Measurements from ENCODE around the gene RELN. TPM values are rescaled to one million over a fixed set of nuclear protein-coding genes. Genes with fewer than 3 reads are reported as not detected.

RELN gene
- polyA plus RNA-seq, 1 donor (not counting 4 experiments of a cell fraction or from before 2014, with no cell fraction given) = not detected

DNA sequence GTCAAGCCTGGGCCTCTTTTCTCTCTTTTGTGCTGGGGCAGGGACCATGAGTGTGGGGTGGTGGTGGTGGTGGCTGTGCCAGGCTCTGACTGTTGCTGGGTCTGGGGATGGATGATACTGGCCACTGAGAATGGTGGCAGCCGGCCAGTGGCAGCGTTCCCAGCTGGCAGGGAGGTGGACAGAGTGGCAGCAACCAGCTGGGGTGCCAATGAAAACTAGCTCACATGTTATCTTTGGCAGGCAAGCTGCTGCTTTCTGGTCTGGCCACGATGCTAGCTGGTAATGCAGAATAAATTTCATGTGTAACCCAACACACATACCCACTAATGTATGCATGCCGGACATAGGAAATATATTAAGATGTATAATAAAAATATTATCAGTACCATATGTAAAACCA is 448.4 kb downstream of the RELN start:
- no peaks in the 10 kb centered on the region for H3K9me3 ChIP-seq (ENCODE audit: control insufficient read depth, low read depth, low read length)
- no peaks in the 10 kb centered on the region for H3K27me3 ChIP-seq (ENCODE audit: control insufficient read depth, extremely low read depth, insufficient read depth, low read length)
- DNase-seq (ENCODE audit: low read depth, low spot score) (no peak), FAIRE-seq (no peak)
- H3K4me2 ChIP-seq (ENCODE audit: control insufficient read depth, extremely low read depth, insufficient read depth, low read depth, low read length) = no peak overlapping the region
- H3K36me3 ChIP-seq (ENCODE audit: control insufficient read depth in 2 of 2, extremely low read depth in 1 of 2, insufficient read depth in 2 of 2, low read length in 2 of 2) = no peaks in the 10 kb centered on the region
- H3K9ac ChIP-seq (ENCODE audit: control insufficient read depth, extremely low read depth, insufficient read depth, low read length) = no peak overlapping the region
- dilution Hi-C loops (cut with MboI; ENCODE audit: extremely low pct_ligation_motif_present, low sequenced_read_pairs) = no loop called here
- no peak overlapping the region for H2AFZ ChIP-seq (ENCODE audit: control insufficient read depth, low read length)
- TF ChIP-seq CTCF (optimal IDR thresholded peaks at IDR 0.05 in 1 of 3, IDR thresholded peaks at IDR 0.05 in 1 of 3, conservative IDR thresholded peaks at IDR 0.05 in 1 of 3; ENCODE audit: extremely low read depth in 1 of 3, insufficient read depth in 2 of 3, low read length in 3 of 3) (no peak), EZH2 (IDR thresholded peaks at IDR 0.05; ENCODE audit: low read length) (no peak)
- no peaks in the 10 kb centered on the region for H4K20me1 ChIP-seq (ENCODE audit: control insufficient read depth, extremely low read depth, insufficient read depth, low read length)
- H3K4me3 ChIP-seq (ENCODE audit: control insufficient read depth in 2 of 3, extremely low read depth in 1 of 3, insufficient read depth in 2 of 3, low read depth in 1 of 3, low read length in 3 of 3) = no peak overlapping the region
- H3K9me1 ChIP-seq (ENCODE audit: control insufficient read depth, extremely low read depth, insufficient read depth, low read length) = no peaks in the 10 kb centered on the region
- H3K27ac ChIP-seq (ENCODE audit: control insufficient read depth, insufficient read depth, low read length) = no peak overlapping the region
- H3K79me2 ChIP-seq (ENCODE audit: control insufficient read depth, insufficient read depth, low read length) = no peaks in the 10 kb centered on the region
- no peaks in the 10 kb centered on the region for H3K4me1 ChIP-seq (ENCODE audit: control insufficient read depth, extremely low read depth, insufficient read depth, low read length)

- dilution Hi-C loops (cut with MboI; ENCODE audit: extremely low pct_ligation_motif_present, low sequenced_read_pairs) = no loop called here
- Histone ChIP-seq H4K20me1 (ENCODE audit: control insufficient read depth, extremely low read depth, insufficient read depth, low read length) (no peaks in the 10 kb centered on the region), H3K4me1 (ENCODE audit: control insufficient read depth, extremely low read depth, insufficient read depth, low read length) (no peaks in the 10 kb centered on the region), H3K9me3 (ENCODE audit: control insufficient read depth, low read depth, low read length) (no peaks in the 10 kb centered on the region), H3K4me3 (ENCODE audit: control insufficient read depth in 2 of 3, extremely low read depth in 1 of 3, insufficient read depth in 2 of 3, low read depth in 1 of 3, low read length in 3 of 3) (no peak overlapping the region), H3K4me2 (ENCODE audit: control insufficient read depth, extremely low read depth, insufficient read depth, low read depth, low read length) (no peak overlapping the region), H3K27me3 (ENCODE audit: control insufficient read depth, extremely low read depth, insufficient read depth, low read length) (no peaks in the 10 kb centered on the region), H3K36me3 (ENCODE audit: control insufficient read depth in 2 of 2, extremely low read depth in 1 of 2, insufficient read depth in 2 of 2, low read length in 2 of 2) (no peaks in the 10 kb centered on the region), H3K27ac (ENCODE audit: control insufficient read depth, insufficient read depth, low read length) (no peak overlapping the region), H2AFZ (ENCODE audit: control insufficient read depth, low read length) (no peak overlapping the region), H3K9me1 (ENCODE audit: control insufficient read depth, extremely low read depth, insufficient read depth, low read length) (no peaks in the 10 kb centered on the region), H3K79me2 (ENCODE audit: control insufficient read depth, insufficient read depth, low read length) (no peaks in the 10 kb centered on the region), H3K9ac (ENCODE audit: control insufficient read depth, extremely low read depth, insufficient read depth, low read length) (no peak overlapping the region)
- FAIRE-seq (no peak), DNase-seq (ENCODE audit: low read depth, low spot score) (no peak)
- TF ChIP-seq CTCF (optimal IDR thresholded peaks at IDR 0.05 in 1 of 3, IDR thresholded peaks at IDR 0.05 in 1 of 3, conservative IDR thresholded peaks at IDR 0.05 in 1 of 3; ENCODE audit: extremely low read depth in 1 of 3, insufficient read depth in 2 of 3, low read length in 3 of 3) = no peak
- TF ChIP-seq EZH2 (IDR thresholded peaks at IDR 0.05; ENCODE audit: low read length) = no peak
Observed at GRCh38 chr7:103540338-103540737, 449.1 kb downstream of the RELN start.

Measured in keratinocyte (primary cell).